Fibroblast of gingiva (primary cell): ENCODE data around the gene C17orf107.

ENCODE experiments used
- DNase-seq: peaks from one replicate; pipeline ENCODE4 v3.0.0-alpha.2; 2011; ENCODE audit warnings: low read depth

Gene C17orf107

DNA sequence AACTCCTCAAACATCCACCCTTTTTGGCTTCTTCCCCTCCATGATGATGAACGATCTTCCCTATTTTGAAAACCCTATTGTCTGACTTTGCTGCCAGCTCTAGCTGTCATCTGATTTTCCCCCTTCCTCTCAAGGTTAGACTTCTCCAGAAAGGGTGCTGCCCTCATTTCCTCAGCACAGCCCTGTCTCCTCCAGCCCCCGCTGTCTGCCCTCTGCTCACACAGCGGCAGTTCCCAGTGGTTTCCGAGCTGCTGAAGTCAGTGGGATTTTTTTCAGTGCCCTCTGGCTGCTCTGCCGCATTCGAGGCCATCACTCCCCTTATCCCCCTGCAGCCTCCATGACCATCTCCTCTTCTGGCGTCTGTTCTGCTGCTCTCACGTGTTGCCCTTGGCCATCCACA, 26.6 kb upstream of the C17orf107 start:
- DNase-seq: no peak

DNA sequence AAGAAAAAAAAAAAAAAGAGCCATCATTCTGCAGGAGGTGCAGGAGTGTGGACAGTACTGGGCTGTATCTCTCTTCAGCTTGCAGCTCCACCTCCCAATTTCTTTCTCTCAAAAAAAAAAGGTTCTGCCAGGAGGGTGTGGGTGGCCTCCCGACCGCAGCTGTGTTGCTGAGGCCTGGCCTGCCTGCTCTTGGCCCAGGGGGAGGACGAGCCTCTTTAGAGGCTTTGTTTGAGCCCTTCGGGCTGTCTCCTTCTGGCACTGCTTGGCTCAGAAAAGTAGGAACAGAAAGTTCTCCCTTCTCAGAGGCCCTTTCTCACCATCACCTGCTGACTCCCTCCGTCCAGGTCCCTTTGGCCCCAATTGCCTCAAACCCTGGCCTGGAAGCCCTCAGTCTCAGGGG, 22.2 kb upstream of the C17orf107 start:
- DNase-seq: no peak

DNA sequence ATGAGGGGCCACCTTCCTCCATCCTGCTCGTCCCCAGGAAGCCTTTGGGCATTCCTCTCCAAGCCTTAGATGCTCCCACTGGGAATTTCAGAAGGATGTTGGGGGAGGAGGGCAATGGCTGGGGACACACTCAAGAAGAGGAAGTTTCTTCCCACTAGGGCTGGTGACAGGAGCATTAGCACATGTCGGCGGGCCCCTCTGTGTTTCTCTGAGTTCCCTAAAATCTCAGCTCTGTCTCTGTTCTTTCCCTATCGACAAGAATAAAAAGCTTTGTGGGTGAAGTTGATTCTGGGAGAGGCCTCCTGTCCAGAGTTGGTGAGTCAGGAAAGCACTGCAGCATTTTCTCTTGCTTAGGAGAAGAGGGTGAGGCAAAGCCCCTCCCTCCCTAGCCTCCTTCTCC, 19.7 kb upstream of the C17orf107 start:
- DNase-seq: no peak

- no peak for DNase-seq
Observed at GRCh38 chr17:4880857-4881256, 18.5 kb upstream of the C17orf107 start.

- DNase-seq: no peak
Observed at GRCh38 chr17:4881761-4882555, 17.4 kb upstream of the C17orf107 start.

- DNase-seq: no peak
Observed at GRCh38 chr17:4884489-4884888, 14.8 kb upstream of the C17orf107 start.

- DNase-seq: no peak
Observed at GRCh38 chr17:4886830-4887229, 12.5 kb upstream of the C17orf107 start.

DNA sequence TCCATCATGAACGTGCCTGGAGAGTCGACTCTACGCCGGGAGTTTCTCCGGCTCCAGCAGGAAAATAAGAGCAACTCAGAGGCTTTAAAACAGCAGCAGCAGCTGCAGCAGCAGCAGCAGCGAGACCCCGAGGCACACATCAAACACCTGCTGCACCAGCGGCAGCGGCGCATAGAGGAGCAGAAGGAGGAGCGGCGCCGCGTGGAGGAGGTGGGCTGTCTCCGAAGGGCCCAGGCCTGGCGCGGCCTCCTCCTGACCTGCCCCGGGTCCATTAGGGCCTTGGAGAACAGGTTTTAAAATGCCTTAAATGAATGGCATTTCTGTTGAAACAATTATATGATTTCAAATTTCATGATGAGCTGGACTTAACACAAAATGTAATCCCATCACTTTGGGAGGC, 11.8 kb upstream of the C17orf107 start:
- DNase-seq: no peak

GRCh38 chr17:4891411-4892410, 7.6 kb upstream of the C17orf107 start:
- DNase-seq: no peak

DNA sequence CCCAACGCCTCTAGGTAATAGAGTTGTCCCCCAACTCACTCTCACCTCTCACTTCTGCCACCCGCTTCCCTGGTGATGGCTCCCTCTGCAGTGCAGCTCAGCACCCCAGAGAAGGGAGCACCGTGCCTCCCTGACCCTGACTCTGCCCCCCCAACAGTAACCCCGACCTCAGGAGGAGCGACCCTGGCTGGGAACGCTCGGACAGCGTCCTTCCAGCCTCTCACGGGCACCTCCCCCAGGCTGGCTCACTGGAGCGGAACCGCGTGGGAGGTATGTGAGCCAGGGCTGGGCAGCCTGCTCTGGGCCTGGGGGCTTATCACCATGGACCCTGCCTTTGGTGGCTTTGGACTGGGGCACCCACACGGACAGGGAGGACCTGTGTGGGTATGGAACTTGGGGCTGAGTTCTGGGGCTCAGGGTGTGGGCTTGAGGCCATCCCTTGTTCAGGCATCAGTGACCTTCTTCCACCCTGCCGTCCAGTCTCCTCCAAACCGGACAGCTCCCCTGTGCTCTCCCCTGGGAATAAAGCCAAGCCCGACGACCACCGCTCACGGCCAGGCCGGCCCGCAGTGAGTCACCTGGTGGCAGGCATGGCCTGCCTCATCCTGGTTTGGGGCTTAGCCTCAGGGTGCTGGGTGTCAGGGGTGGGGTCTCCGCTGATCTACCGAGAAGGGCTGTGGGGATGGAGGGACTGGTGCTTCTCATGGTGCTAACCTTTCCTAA, 6.7 kb upstream of the C17orf107 start:
- no peak for DNase-seq

DNA sequence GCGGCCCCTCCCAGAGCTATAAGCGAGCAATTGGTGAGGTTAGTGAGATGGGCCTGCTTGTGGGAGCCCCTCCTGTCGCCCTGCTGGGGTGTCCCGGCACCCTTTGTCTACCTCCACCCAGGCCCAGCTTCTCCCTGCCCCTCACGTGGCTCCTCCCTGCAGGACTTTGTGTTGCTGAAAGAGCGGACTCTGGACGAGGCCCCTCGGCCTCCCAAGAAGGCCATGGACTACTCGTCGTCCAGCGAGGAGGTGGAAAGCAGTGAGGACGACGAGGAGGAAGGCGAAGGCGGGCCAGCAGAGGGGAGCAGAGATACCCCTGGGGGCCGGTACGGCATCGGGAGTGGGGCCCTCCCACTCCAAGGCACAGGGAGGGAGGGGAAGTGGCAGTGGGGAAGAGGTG, 6.1 kb upstream of the C17orf107 start:
- DNase-seq: no peak

DNA sequence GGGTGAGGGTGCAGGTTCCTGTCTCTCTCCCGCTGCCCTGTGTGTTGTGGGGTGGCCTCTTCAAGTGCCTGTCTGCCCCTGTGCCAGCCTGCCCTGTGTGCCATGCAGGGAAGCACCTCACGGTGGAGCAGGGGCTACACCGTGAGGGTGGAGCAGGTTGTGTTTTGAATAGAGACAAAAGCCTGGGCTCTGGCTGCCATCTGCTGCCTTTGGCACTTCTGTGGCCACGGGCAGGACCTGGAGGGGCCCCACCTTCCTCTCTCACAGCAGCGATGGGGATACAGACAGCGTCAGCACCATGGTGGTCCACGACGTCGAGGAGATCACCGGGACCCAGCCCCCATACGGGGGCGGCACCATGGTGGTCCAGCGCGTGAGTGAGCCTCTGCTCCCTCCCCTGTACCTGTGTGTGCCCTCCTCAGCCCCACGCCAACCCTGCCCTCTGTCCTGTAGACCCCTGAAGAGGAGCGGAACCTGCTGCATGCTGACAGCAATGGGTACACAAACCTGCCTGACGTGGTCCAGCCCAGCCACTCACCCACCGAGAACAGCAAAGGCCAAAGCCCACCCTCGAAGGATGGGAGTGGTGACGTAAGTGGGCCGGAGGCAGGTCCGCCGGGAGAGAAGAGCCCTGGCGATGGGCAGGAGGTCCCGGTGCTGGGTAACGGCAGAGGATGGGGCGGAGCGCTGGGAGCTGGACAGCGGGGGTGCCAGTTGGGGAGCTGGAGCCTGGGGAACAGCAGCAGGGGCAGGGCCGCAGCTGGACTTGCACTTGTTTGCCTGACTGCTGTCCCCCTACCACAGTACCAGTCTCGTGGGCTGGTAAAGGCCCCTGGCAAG, 5.4 kb upstream of the C17orf107 start:
- DNase-seq: no peak

GRCh38 chr17:4895121-4895520, 4.2 kb upstream of the C17orf107 start:
- DNase-seq: no peak

DNA sequence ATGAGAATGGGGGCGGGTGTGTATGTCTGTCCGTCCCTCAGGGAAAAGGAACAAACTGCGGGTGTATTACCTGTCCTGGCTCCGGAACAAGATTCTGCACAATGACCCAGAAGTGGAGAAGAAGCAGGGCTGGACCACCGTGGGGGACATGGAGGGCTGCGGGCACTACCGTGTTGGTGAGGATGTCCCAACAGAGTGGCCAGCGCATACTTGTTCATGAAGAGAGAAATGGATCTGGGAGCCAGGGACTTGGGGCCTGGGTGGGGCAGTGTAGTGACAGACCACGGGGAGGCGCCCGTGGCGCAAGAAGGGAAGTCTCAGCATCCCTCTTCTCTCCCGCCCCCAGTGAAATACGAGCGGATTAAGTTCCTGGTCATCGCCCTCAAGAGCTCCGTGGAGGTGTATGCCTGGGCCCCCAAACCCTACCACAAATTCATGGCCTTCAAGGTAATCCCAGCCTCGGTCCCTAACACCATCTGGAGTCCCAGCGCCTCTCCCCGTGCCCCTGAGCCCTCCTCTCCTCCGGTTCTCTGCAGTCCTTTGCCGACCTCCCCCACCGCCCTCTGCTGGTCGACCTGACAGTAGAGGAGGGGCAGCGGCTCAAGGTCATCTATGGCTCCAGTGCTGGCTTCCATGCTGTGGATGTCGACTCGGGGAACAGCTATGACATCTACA, 3.5 kb upstream of the C17orf107 start:
- DNase-seq: no peak

DNA sequence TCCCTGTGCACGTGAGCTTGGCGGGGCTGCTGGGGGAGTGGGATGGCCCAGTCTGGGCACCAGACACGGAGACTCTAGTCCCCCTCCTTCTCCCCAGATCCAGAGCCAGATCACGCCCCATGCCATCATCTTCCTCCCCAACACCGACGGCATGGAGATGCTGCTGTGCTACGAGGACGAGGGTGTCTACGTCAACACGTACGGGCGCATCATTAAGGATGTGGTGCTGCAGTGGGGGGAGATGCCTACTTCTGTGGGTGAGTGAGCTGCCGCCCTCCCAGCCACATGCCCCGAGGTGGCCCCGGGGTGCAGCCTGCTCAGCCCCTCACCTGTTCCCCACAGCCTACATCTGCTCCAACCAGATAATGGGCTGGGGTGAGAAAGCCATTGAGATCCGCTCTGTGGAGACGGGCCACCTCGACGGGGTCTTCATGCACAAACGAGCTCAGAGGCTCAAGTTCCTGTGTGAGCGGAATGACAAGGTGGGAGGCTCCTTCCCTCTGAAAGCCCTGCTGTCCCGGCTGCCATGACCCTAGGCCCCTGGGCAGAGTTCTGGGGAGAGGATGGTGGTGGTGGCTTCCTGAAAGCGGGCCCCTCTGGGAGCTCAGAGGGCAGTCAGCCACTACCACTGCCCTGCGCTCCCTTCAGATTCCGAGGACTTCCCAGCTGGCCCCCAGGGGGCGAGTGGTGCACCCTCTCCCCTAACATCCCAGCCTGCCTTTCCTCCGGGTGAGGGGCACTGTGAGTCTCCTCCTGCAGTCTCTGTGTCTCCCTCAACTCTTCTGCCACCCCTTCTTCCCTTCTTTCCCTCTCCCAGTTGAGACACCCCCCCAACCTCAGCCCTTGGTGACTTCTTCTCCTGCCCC, 2.8 kb upstream of the C17orf107 start:
- no peak for DNase-seq

DNA sequence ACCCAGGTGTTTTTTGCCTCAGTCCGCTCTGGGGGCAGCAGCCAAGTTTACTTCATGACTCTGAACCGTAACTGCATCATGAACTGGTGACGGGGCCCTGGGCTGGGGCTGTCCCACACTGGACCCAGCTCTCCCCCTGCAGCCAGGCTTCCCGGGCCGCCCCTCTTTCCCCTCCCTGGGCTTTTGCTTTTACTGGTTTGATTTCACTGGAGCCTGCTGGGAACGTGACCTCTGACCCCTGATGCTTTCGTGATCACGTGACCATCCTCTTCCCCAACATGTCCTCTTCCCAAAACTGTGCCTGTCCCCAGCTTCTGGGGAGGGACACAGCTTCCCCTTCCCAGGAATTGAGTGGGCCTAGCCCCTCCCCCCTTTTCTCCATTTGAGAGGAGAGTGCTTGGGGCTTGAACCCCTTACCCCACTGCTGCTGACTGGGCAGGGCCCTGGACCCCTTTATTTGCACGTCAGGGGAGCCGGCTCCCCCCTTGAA, 2.1 kb upstream of the C17orf107 start:
- DNase-seq: no peak

DNA sequence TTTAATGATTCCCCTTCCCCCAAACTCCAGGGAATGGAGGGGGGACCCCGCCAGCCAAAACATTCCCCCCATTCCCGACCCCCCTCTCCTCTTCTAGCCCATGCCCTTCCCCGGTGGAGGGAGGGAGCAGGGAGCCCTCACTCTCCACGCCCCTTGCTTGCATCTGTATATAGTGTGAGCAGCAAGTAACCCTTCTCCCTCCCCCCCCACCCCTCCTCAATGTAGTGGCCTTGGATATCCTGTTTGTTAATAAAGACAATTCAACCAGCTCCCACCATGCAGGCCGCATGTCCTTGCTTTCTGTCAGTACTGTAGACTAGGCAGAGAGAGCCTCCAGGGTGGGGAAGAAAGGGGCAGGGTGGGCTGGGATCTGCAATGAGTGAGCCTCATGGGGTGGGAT, 1.6 kb upstream of the C17orf107 start:
- DNase-seq: no peak

DNA sequence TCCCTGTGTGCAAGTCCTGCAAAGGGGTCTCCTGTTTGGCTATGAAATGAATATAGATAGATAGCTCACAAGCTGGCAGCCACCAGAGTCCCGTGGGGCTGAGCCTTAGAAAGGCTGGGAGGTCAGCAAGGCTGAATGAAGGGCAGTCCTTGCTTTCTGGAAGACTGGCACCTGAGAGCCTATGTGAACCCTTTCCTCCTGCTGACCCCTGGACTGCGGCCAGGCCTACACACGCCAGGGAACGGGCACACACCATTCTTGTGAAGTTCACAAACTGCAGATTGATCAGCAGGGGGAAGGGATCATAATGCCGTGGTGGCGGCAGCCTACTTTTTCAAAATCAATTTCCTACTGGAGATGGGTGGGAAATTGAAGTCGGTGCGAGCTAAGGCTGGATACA, 985 bp upstream of the C17orf107 start:
- no peak for DNase-seq

DNA sequence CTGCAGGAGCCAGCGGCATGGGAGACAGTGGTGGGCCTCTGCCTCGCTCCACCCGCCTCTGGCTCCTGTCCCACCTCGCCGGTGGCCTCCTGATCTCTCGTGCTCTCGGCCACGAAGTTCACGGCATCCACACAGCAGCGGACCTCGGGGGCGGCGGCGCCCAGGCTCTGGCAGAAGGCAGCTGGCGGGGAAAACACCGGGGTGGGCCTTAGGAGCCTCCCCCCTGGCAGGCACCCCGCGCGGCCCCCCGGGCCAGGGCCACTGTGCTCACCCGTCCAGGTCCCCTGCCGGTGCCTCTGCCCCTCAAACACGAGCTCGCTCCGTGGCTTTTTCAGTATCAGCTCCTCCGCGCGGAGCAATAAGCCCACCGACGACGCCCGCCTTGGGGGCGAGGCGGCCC, 409 bp upstream of the C17orf107 start:
- DNase-seq: no peak
